ENCODE data around the gene B4GALT1.

The B4GALT1 gene

DNA sequence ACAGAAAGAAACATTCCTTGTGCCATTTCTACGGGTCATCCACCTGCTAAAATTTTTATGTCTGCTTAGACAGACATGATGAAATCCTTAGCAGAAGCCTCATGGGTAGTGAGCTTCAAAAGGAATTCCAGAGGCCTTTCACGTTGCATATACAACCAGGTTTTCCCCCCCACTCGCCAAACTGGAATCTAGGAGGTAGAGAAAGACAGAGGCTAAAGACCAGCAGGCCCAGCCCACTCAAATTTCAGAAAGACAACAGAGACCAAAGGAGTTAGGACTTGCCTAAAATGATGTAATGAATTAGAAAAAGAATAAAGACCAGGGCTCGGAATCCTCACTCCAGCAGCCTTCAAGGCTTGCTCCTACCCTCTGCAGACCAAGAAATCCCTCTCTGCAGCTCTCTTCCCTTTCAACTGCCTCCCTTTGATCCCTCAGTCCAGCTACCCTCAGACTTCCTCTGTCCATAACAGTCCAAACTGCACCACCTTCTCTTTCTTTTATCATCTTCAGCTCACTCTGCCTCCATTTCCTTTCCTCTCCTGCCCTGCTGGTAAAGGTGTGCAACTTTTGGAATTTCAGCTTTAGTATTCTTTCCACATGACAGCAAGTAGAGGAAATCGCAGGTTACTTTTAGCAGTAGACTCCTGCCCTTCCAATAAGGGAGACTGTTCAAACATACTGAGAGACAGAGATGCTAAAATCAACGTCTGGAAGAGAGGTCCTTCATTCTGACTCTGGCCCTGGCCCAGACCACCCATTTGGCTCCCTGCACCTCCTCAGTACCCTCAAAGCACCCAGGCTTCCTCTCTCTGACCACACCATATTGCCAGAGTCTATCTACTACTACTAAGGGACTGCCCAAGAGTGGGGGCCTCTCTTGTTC is 8.9 kb downstream of the B4GALT1 start:
- H3K4me3 ChIP-seq (ENCODE audit: control insufficient read depth, low read depth, low read length): no peak overlapping the region
- DNase-seq (ENCODE audit: low read depth): no peak
- TF ChIP-seq, protein P1, sequence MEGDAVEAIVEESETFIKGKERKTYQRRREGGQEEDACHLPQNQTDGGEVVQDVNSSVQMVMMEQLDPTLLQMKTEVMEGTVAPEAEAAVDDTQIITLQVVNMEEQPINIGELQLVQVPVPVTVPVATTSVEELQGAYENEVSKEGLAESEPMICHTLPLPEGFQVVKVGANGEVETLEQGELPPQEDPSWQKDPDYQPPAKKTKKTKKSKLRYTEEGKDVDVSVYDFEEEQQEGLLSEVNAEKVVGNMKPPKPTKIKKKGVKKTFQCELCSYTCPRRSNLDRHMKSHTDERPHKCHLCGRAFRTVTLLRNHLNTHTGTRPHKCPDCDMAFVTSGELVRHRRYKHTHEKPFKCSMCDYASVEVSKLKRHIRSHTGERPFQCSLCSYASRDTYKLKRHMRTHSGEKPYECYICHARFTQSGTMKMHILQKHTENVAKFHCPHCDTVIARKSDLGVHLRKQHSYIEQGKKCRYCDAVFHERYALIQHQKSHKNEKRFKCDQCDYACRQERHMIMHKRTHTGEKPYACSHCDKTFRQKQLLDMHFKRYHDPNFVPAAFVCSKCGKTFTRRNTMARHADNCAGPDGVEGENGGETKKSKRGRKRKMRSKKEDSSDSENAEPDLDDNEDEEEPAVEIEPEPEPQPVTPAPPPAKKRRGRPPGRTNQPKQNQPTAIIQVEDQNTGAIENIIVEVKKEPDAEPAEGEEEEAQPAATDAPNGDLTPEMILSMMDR (conservative IDR thresholded peaks at IDR 0.05; ENCODE audit: control insufficient read depth, insufficient read depth, low read depth, low read length): no peak

DNA sequence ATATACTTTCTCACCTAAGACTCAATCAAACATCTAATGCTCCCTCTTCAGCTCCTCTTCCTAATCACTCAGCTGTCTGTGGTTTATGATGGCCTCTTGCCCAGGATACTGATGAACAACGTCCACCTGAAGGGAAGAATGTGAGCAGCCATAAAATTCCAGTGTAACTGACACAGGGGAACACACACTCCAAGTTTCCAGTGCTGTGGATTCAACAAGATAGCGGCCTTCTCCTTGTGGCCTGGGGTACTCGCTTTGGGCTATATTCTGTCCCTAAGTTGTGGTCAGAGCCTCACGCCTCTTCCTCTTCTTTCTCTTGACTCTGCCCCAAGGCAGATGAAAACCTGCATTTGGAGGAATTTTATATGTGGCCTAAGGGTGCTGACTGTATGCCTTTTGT is 11.7 kb downstream of the B4GALT1 start:
- H3K4me3 ChIP-seq (ENCODE audit: control insufficient read depth, low read depth, low read length): no peak overlapping the region
- TF ChIP-seq, protein P1 (conservative IDR thresholded peaks at IDR 0.05; ENCODE audit: control insufficient read depth, insufficient read depth, low read depth, low read length): no peak
- no peak for DNase-seq (ENCODE audit: low read depth)

DNA sequence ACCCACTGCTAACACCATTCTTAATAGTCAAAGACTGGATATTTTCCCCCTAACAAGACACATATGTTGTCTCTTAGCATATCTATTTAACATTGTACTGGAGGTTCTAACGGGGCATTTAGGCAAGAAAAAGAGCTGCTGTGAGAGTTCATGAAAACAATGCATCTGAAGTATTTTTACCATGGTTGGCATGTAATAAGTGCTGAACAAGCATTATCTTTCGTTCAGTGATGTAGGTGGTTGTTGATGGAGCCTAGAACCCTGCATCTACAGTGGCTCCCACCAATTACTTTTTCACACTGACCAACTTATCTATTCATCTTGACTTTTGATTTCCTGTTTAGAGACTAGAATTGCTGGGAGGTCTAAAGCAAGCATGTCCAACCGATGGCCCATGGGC is 12.8 kb downstream of the B4GALT1 start:
- TF ChIP-seq, protein P1 (conservative IDR thresholded peaks at IDR 0.05; ENCODE audit: control insufficient read depth, insufficient read depth, low read depth, low read length): no peak
- H3K4me3 ChIP-seq (ENCODE audit: control insufficient read depth, low read depth, low read length): no peak overlapping the region
- no peak for DNase-seq (ENCODE audit: low read depth)

DNA sequence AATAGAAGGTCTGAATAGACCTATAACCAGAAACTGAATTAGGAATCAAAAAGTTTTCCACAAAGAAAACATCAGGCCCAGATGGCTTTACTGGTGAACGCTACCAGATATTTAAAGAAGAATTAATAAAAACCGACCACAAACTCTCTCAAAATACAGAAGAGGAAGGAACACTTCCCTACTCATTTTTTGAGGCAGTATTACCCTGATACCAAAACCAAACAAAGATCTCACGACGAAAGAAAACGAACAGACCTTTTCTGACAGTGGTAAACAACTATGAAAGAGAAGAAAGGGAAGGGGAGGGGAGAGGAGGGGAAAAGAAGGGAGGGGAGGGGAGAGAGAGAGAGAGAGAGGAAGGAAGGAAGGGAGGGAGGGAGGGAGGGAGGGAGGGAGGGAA is 13.5 kb downstream of the B4GALT1 start:
- H3K4me3 ChIP-seq (ENCODE audit: control insufficient read depth, low read depth, low read length): no peak overlapping the region
- no peak for DNase-seq (ENCODE audit: low read depth)
- TF ChIP-seq, protein P1 (conservative IDR thresholded peaks at IDR 0.05; ENCODE audit: control insufficient read depth, insufficient read depth, low read depth, low read length): no peak

DNA sequence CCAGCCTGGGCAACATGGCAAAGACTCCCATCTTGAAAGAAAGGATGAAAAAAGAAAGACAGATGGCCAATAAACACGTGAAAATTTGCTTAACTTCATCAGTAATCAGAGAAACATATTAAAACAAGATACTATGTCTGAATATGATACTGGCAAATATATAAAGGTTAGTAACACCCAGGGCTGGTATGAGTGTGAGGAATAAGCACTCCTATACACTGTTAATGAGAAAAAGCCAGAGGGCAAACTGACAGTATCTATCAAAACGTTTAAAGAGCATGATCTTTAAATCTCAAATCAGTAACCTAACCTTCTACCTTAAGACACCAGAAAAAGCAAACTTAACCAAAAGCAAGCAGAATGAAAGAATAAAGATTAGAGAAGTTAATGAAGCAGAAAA is 14.1 kb downstream of the B4GALT1 start:
- TF ChIP-seq, protein P1 (conservative IDR thresholded peaks at IDR 0.05; ENCODE audit: control insufficient read depth, insufficient read depth, low read depth, low read length): no peak
- no peak for DNase-seq (ENCODE audit: low read depth)
- H3K4me3 ChIP-seq (ENCODE audit: control insufficient read depth, low read depth, low read length): no peak overlapping the region

DNA sequence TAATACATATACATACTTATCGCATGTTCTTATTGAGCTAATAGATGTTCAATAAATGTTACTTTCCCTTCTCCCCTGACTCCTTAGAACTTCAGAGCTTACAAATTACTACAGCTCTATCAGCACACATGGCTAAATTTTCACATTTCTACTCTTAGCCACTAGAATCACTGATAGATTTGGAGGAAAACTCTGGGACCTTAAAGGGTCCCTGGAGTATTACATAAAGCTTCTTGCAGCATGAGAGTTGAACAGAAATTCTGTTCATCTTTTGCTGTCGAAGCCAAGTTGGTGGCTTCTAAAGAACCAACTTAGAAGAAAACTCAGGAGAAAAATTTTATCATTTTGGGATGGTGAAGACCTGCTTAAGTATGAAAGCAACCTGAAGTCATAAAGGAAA is 15.5 kb downstream of the B4GALT1 start:
- TF ChIP-seq, protein P1 (conservative IDR thresholded peaks at IDR 0.05; ENCODE audit: control insufficient read depth, insufficient read depth, low read depth, low read length): no peak
- no peak for DNase-seq (ENCODE audit: low read depth)
- H3K4me3 ChIP-seq (ENCODE audit: control insufficient read depth, low read depth, low read length): no peak overlapping the region
